Measurements from ENCODE around the gene RFT1. TPM values are rescaled to one million over a fixed set of nuclear protein-coding genes. Genes with fewer than 3 reads are reported as not detected.

Gene RFT1
- total and polyA plus RNA-seq, 2 donors = 8.0 to 15.6 TPM

DNA sequence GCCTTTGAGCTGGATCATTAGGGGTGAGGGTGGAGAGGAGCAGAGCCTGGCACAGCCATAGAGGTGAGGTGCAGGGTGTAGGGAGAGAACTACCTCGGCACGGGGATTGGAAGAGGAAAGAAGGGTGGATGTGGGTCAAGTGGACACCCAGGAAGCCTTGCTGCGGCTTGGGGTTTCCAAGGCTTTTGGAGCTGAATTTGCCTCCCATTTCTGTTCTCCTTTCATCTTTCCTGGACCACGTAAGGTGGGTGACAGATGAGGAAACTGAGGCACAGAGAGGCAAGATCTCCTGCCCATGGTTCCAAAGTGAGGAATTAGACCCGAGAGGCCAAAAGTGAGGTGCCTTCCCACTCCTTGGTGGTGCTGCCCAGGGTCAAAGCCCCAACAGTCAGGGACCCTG is 48.9 kb downstream of the RFT1 start:
- Histone ChIP-seq H3K36me3 (ENCODE audit: control insufficient read depth in 2 of 2, insufficient read depth in 2 of 2, low read length in 1 of 2) (peaks cover 6 to 7% of the 10 kb centered on the region in 2 donors), H3K4me1 (ENCODE audit: control insufficient read depth in 2 of 2, insufficient read depth in 2 of 2, low read length in 2 of 2) (peaks cover 0 to 3% of the 10 kb centered on the region in 2 donors), H3K4me3 (ENCODE audit: low read length in 2 of 2) (no peak overlapping the region), H3K9me3 (ENCODE audit: control insufficient read depth in 2 of 2, insufficient read depth in 1 of 2, low read length in 1 of 2) (no peaks in the 10 kb centered on the region), H3K27me3 (ENCODE audit: control insufficient read depth in 2 of 2, insufficient read depth in 1 of 2, low read length in 1 of 2) (no peaks in the 10 kb centered on the region), H3K27ac (ENCODE audit: low read depth in 1 of 2, low read length in 1 of 2) (no peak overlapping the region)
- 98% methylated on average over 5 of the region's 5 CpGs for WGBS
- DNase-seq (ENCODE audit: low read depth in 6 of 9, low spot score in 9 of 9) = no peak

DNA sequence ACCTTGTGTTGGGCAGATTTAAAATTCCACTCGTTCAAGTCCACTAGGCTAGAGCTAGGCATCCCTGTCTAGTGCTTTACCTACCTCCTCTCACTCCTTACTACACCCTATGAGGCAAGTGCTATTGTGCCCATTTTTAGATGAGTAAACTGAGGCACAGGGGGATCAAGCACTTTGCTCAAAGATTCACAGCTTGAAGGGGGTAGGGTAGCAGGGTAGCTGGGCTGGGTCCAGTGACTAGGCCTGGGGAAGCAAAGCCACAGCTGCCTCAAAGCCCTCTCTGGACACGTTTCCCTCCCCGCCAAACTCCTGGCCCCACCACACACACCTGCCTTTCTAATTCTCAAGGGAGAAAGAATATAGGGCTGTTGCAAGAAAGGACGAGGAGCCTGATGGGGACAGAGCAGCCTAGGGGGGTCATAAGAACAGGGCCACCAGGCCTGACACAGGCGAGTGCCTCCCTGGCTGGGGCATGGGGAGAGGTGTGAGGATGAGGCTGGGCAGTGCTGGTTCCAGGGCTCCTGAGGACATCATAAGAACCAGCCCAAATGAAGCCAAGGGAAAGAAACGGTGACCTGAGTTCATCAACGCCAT is 49.5 kb downstream of the RFT1 start:
- 94% methylated on average over 7 of the region's 7 CpGs for WGBS
- H3K4me1 ChIP-seq (ENCODE audit: control insufficient read depth in 2 of 2, insufficient read depth in 2 of 2, low read length in 2 of 2) = peaks cover 0 to 3% of the 10 kb centered on the region in 2 donors
- no peaks in the 10 kb centered on the region for H3K27me3 ChIP-seq (ENCODE audit: control insufficient read depth in 2 of 2, insufficient read depth in 1 of 2, low read length in 1 of 2)
- no peak overlapping the region for H3K27ac ChIP-seq (ENCODE audit: low read depth in 1 of 2, low read length in 1 of 2)
- H3K9me3 ChIP-seq (ENCODE audit: control insufficient read depth in 2 of 2, insufficient read depth in 1 of 2, low read length in 1 of 2) = no peaks in the 10 kb centered on the region
- no peak overlapping the region for H3K4me3 ChIP-seq (ENCODE audit: low read length in 2 of 2)
- H3K36me3 ChIP-seq (ENCODE audit: control insufficient read depth in 2 of 2, insufficient read depth in 2 of 2, low read length in 1 of 2) = peaks cover 6 to 7% of the 10 kb centered on the region in 2 donors
- no peak for DNase-seq (ENCODE audit: low read depth in 6 of 9, low spot score in 9 of 9)

DNA sequence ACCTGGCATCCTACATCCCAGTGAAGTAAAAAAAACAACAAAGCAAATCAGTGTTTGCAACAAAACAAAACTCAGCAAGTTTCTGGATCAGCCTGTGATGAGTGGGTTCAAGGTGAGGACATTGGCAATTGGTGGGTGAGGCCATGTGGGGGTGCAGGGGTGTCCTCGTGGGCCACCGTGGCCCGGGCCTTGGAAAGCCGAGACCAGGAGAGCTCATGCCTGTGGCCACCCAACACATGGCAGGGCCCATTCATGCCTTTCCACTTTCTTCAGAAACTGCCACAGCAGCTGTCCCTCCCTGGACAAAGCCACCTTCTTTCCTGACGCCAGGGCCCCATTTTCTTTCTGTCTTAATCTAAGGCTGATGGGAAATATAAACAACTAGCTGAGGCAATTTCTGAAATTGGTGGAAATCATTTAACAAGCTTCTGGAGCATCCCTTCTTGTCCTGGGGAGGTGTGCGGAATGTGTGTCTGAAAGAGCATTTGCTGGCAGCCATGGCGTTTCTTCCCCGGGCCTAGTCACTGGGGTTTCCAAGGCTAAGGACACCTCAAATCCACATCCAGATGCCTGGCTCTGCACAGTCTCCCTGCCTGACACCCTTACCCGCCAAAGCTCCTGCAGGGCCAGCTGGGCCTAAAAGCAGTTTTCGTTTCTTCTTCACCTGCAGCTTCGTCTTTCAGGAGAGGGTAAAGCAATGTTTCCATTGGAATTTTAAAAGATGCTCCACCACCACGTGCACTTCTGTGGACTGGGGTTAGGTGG is 50.3 kb downstream of the RFT1 start:
- Histone ChIP-seq H3K9me3 (ENCODE audit: control insufficient read depth in 2 of 2, insufficient read depth in 1 of 2, low read length in 1 of 2) (no peaks in the 10 kb centered on the region), H3K36me3 (ENCODE audit: control insufficient read depth in 2 of 2, insufficient read depth in 2 of 2, low read length in 1 of 2) (peaks cover 4% of the 10 kb centered on the region in 2 donors), H3K27ac (ENCODE audit: low read depth in 1 of 2, low read length in 1 of 2) (no peak overlapping the region), H3K4me1 (ENCODE audit: control insufficient read depth in 2 of 2, insufficient read depth in 2 of 2, low read length in 2 of 2) (peaks cover 0 to 3% of the 10 kb centered on the region in 2 donors), H3K27me3 (ENCODE audit: control insufficient read depth in 2 of 2, insufficient read depth in 1 of 2, low read length in 1 of 2) (no peaks in the 10 kb centered on the region), H3K4me3 (ENCODE audit: low read length in 2 of 2) (no peak overlapping the region)
- WGBS = 98% methylated on average over 12 of the region's 12 CpGs
- no peak for DNase-seq (ENCODE audit: low read depth in 6 of 9, low spot score in 9 of 9)

DNA sequence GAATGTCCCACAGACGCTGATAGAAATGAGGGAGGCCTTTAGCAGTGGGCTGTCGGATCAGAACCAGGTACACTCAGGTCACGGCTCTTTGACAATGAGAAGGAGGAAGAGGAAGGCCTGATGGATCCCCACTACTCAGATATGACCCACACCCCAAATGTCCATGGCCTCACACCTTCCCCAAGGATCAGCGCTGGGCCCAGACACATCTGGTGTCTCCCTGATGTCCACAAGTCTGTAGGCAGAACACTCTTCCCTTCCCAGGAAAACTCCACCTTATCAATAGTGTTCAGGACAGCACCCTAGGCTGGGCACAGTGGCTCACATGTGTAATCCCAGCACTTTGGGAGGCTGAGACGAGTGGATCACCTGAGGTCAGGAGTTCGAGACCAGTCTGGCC is 51.1 kb downstream of the RFT1 start:
- no peaks in the 10 kb centered on the region for H3K9me3 ChIP-seq (ENCODE audit: control insufficient read depth in 2 of 2, insufficient read depth in 1 of 2, low read length in 1 of 2)
- DNase-seq (ENCODE audit: low read depth in 6 of 9, low spot score in 9 of 9) = no peak
- no peak overlapping the region for H3K27ac ChIP-seq (ENCODE audit: low read depth in 1 of 2, low read length in 1 of 2)
- H3K4me1 ChIP-seq (ENCODE audit: control insufficient read depth in 2 of 2, insufficient read depth in 2 of 2, low read length in 2 of 2) = peaks cover 0 to 3% of the 10 kb centered on the region in 2 donors
- no peaks in the 10 kb centered on the region for H3K27me3 ChIP-seq (ENCODE audit: control insufficient read depth in 2 of 2, insufficient read depth in 1 of 2, low read length in 1 of 2)
- H3K4me3 ChIP-seq (ENCODE audit: low read length in 2 of 2) = no peak overlapping the region
- H3K36me3 ChIP-seq (ENCODE audit: control insufficient read depth in 2 of 2, insufficient read depth in 2 of 2, low read length in 1 of 2) = peaks cover 0 to 4% of the 10 kb centered on the region in 2 donors
- 98% methylated on average over 6 of the region's 6 CpGs for WGBS

DNA sequence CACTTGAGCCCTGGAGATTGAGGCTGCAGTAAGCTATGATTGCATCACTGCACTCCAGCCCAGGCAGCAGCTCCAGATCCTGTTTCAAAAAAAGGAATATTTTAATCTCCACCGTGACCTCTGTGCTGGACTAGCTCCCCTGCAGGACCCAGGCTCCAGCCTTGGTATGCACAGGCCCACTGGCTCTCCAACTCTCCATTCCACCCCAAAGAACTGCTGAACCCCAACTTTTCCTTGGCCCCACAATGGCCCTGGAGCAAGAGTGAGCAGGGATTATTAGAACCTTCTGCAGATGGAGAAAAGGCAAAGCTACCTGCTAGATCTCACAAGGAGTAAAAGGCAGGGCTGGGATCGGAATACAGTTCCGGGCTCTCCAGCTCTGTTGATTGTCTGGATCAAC is 51.6 kb downstream of the RFT1 start:
- Histone ChIP-seq H3K27me3 (ENCODE audit: control insufficient read depth in 2 of 2, insufficient read depth in 1 of 2, low read length in 1 of 2) (no peaks in the 10 kb centered on the region), H3K27ac (ENCODE audit: low read depth in 1 of 2, low read length in 1 of 2) (no peak overlapping the region), H3K36me3 (ENCODE audit: control insufficient read depth in 2 of 2, insufficient read depth in 2 of 2, low read length in 1 of 2) (no peaks in the 10 kb centered on the region), H3K9me3 (ENCODE audit: control insufficient read depth in 2 of 2, insufficient read depth in 1 of 2, low read length in 1 of 2) (no peaks in the 10 kb centered on the region), H3K4me3 (ENCODE audit: low read length in 2 of 2) (no peak overlapping the region), H3K4me1 (ENCODE audit: control insufficient read depth in 2 of 2, insufficient read depth in 2 of 2, low read length in 2 of 2) (peaks cover 0 to 6% of the 10 kb centered on the region in 2 donors)
- WGBS = 95% methylated on average over 3 of the region's 3 CpGs
- DNase-seq (ENCODE audit: low read depth in 6 of 9, low spot score in 9 of 9) = no peak

DNA sequence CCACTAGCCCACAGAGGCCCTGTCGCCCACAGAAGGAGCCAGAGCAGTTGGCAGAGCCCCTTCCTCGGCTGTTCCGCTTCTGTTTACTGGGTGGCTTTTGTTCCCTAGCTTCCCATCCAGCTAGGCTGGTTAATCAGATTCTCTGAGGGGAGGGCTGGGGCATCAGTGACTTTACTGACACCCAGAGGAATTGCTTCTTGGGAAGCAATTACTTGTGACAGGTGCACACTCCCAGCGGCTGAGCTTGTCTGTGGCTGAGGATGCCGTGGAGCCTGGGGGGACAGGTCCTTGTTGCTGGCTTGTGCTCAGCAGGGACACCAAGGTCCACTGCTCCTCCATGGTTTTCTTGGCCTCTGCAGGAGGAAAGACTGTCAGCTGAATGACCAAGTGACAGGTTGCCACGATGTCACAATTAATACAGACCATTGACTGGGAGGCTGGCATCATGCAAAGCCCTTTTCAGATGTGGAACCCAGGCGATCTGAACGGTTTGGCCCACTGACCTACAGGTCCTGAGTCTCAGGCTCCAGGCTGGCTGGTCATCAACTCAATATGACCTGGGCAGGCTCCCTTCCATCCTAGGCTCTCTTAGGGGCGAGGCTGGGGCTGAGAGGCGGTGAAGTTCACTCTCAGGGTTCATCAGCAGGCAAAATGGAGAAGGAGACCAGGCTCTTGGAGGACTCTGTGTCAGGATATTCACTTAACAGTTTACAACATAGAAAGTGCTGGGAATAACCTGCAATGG is 52.6 kb downstream of the RFT1 start:
- Histone ChIP-seq H3K4me1 (ENCODE audit: control insufficient read depth in 2 of 2, insufficient read depth in 2 of 2, low read length in 2 of 2) (peaks cover 3 to 13% of the 10 kb centered on the region in 2 donors), H3K27ac (ENCODE audit: low read depth in 1 of 2, low read length in 1 of 2) (no peak overlapping the region), H3K4me3 (ENCODE audit: low read length in 2 of 2) (no peak overlapping the region), H3K36me3 (ENCODE audit: control insufficient read depth in 2 of 2, insufficient read depth in 2 of 2, low read length in 1 of 2) (no peaks in the 10 kb centered on the region), H3K27me3 (ENCODE audit: control insufficient read depth in 2 of 2, insufficient read depth in 1 of 2, low read length in 1 of 2) (no peaks in the 10 kb centered on the region), H3K9me3 (ENCODE audit: control insufficient read depth in 2 of 2, insufficient read depth in 1 of 2, low read length in 1 of 2) (no peaks in the 10 kb centered on the region)
- DNase-seq (ENCODE audit: low read depth in 6 of 9, low spot score in 9 of 9) = no peak
- 97% methylated on average over 10 of the region's 10 CpGs for WGBS

DNA sequence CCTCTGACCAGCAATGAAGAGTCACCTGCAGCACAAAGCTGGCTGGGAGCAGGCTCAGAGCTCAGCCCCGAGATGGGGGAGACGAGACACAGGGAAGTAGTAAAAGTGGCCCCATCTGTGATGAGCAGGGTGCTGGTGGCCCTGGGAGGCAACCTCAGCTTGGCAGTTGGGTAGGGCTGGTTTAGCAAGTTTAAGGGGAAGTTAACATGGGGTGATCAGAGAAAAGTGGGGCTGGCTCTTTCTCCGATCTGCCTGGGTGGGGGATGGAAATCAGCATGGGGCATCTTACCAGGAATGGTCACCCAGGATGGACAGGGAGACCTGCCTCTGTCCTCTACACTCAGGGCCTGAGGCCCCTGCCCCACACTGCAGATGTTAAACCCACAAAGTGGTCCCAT is 54.5 kb downstream of the RFT1 start:
- 98% methylated on average over 3 of the region's 3 CpGs for WGBS

DNA sequence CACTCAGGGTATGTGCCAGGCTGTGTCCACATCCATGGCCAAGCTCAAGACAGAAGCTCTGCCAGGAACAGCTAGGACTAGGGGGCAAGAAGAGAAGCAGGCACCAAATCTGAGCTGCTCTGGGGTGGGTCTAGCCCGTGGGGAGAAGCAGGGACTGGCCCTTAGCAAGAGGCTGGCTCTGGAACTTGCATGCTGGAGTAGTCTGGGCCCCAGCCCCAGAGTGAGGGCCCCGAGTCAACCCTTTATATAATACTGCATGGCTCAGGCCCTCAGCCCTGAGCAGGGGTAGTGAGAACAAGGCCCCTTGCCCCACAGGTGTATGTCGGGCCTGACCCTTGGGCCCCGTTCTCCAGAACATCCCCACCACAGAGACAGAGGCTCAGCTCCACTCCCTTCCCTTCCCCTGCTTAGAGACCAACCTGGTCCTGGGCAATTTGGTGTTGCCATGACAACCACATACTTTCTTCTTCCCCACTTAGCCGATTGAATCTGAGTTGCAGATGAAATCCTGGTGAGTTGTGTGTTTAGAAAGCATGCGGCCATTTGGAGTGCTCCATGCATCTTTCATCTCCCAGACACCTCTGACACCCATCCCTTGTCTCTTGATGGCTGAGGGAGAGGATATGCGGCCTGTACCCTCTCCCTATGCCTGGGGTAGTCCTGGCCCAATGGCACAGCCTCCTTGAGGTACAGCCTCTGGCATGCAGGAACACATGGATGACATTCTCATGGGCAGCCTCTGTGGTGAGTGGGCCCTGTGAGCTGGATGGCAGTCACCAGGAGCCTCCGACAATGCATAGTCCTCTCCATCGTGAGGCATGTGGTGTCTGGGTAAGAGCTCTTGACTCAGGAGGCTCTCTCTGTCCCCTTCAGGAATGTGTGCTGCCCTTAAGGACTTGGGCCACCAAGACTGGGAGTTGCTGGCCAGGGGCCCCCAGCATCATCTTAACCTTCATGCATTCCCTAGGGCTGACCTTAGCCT is 55.2 kb downstream of the RFT1 start:
- 97% methylated on average over 9 of the region's 9 CpGs for WGBS
- peaks cover 6 to 24% of the 10 kb centered on the region in 2 donors for H3K4me1 ChIP-seq (ENCODE audit: control insufficient read depth in 2 of 2, insufficient read depth in 2 of 2, low read length in 2 of 2)
- no peak overlapping the region for H3K27ac ChIP-seq (ENCODE audit: low read depth in 1 of 2, low read length in 1 of 2)
- no peaks in the 10 kb centered on the region for H3K36me3 ChIP-seq (ENCODE audit: control insufficient read depth in 2 of 2, insufficient read depth in 2 of 2, low read length in 1 of 2)
- H3K27me3 ChIP-seq (ENCODE audit: control insufficient read depth in 2 of 2, insufficient read depth in 1 of 2, low read length in 1 of 2) = no peaks in the 10 kb centered on the region
- H3K9me3 ChIP-seq (ENCODE audit: control insufficient read depth in 2 of 2, insufficient read depth in 1 of 2, low read length in 1 of 2) = no peaks in the 10 kb centered on the region
- H3K4me3 ChIP-seq (ENCODE audit: low read length in 2 of 2) = no peak overlapping the region
- no peak for DNase-seq (ENCODE audit: low read depth in 6 of 9, low spot score in 9 of 9)

More for the DNA sequence above, 54.5 kb downstream of the RFT1 start:
- Histone ChIP-seq H3K4me1 (ENCODE audit: control insufficient read depth in 2 of 2, insufficient read depth in 2 of 2, low read length in 2 of 2) (peaks cover 6 to 24% of the 10 kb centered on the region in 2 donors), H3K27me3 (ENCODE audit: control insufficient read depth in 2 of 2, insufficient read depth in 1 of 2, low read length in 1 of 2) (no peaks in the 10 kb centered on the region), H3K36me3 (ENCODE audit: control insufficient read depth in 2 of 2, insufficient read depth in 2 of 2, low read length in 1 of 2) (no peaks in the 10 kb centered on the region), H3K9me3 (ENCODE audit: control insufficient read depth in 2 of 2, insufficient read depth in 1 of 2, low read length in 1 of 2) (no peaks in the 10 kb centered on the region), H3K4me3 (ENCODE audit: low read length in 2 of 2) (no peak overlapping the region), H3K27ac (ENCODE audit: low read depth in 1 of 2, low read length in 1 of 2) (no peak overlapping the region)
- no peak for DNase-seq (ENCODE audit: low read depth in 6 of 9, low spot score in 9 of 9)
